ENCODE results near the gene FBL.
"Not testable (repeated sequence)": the region's sequence is repeated elsewhere in the genome, so short reads cannot be mapped to it uniquely, and the experiment has no call there.

Gene FBL

GRCh38 chr19:39879796-39880195 is 33.6 kb upstream of the FBL start:
- H3K4me3 Mint-ChIP-seq, H3K9me3 Mint-ChIP-seq, H3K27me3 Mint-ChIP-seq, H3K4me1 Mint-ChIP-seq, H3K27ac Mint-ChIP-seq, H3K36me3 Mint-ChIP-seq: not testable (repeated sequence)

GRCh38 chr19:39878866-39879265 is 32.7 kb upstream of the FBL start:
- H3K9me3 Mint-ChIP-seq, H3K27ac Mint-ChIP-seq, H3K36me3 Mint-ChIP-seq, H3K27me3 Mint-ChIP-seq, H3K4me1 Mint-ChIP-seq, H3K4me3 Mint-ChIP-seq: not testable (repeated sequence)

GRCh38 chr19:39878398-39878797 is 32.2 kb upstream of the FBL start:
- H3K36me3 Mint-ChIP-seq, result peaks cover 2% of the 10 kb centered on the region
- H3K4me1 Mint-ChIP-seq, result no peaks in the 10 kb centered on the region
- H3K9me3 Mint-ChIP-seq, result no peaks in the 10 kb centered on the region
- no peak overlapping the region for H3K4me3 Mint-ChIP-seq
- H3K27me3 Mint-ChIP-seq, result no peaks in the 10 kb centered on the region
- no peak overlapping the region for H3K27ac Mint-ChIP-seq

GRCh38 chr19:39877982-39878381 is 31.8 kb upstream of the FBL start:
- H3K27me3 Mint-ChIP-seq, H3K36me3 Mint-ChIP-seq, H3K4me1 Mint-ChIP-seq, H3K9me3 Mint-ChIP-seq, H3K27ac Mint-ChIP-seq, H3K4me3 Mint-ChIP-seq: not testable (repeated sequence)

GRCh38 chr19:39877488-39877887 is 31.3 kb upstream of the FBL start:
- H3K4me3 Mint-ChIP-seq, H3K27me3 Mint-ChIP-seq, H3K9me3 Mint-ChIP-seq, H3K4me1 Mint-ChIP-seq, H3K27ac Mint-ChIP-seq, H3K36me3 Mint-ChIP-seq: not testable (repeated sequence)

- not testable (repeated sequence) for H3K27ac Mint-ChIP-seq, H3K4me3 Mint-ChIP-seq, H3K4me1 Mint-ChIP-seq, H3K9me3 Mint-ChIP-seq, H3K27me3 Mint-ChIP-seq, H3K36me3 Mint-ChIP-seq
These were observed 30.3 kb upstream of the FBL start for GRCh38 chr19:39876486-39876885.

GRCh38 chr19:39875401-39875864 is 29.3 kb upstream of the FBL start:
- H3K36me3 Mint-ChIP-seq, H3K27ac Mint-ChIP-seq, H3K4me1 Mint-ChIP-seq, H3K27me3 Mint-ChIP-seq, H3K9me3 Mint-ChIP-seq, H3K4me3 Mint-ChIP-seq: not testable (repeated sequence)

GRCh38 chr19:39874404-39874803 is 28.2 kb upstream of the FBL start:
- Mint-ChIP-seq H3K27ac (no peak overlapping the region), H3K4me3 (no peak overlapping the region), H3K27me3 (no peaks in the 10 kb centered on the region), H3K9me3 (no peaks in the 10 kb centered on the region), H3K4me1 (no peaks in the 10 kb centered on the region), H3K36me3 (peaks cover 2% of the 10 kb centered on the region)

GRCh38 chr19:39873385-39873784 is 27.2 kb upstream of the FBL start:
- Mint-ChIP-seq H3K4me3 (no peak overlapping the region), H3K27ac (no peak overlapping the region), H3K27me3 (no peaks in the 10 kb centered on the region), H3K9me3 (no peaks in the 10 kb centered on the region), H3K36me3 (peaks cover 5% of the 10 kb centered on the region), H3K4me1 (no peaks in the 10 kb centered on the region)

- no peaks in the 10 kb centered on the region for H3K27me3 Mint-ChIP-seq
- no peak overlapping the region for H3K27ac Mint-ChIP-seq
- peaks cover 3% of the 10 kb centered on the region for H3K36me3 Mint-ChIP-seq
- H3K4me3 Mint-ChIP-seq, result no peak overlapping the region
- no peaks in the 10 kb centered on the region for H3K9me3 Mint-ChIP-seq
- H3K4me1 Mint-ChIP-seq, result no peaks in the 10 kb centered on the region
These were observed 26.0 kb upstream of the FBL start for GRCh38 chr19:39871886-39872866.

GRCh38 chr19:39871362-39871761 is 25.2 kb upstream of the FBL start:
- Mint-ChIP-seq H3K4me3 (no peak overlapping the region), H3K36me3 (peaks cover 3% of the 10 kb centered on the region), H3K27me3 (no peaks in the 10 kb centered on the region), H3K27ac (no peak overlapping the region), H3K4me1 (no peaks in the 10 kb centered on the region), H3K9me3 (no peaks in the 10 kb centered on the region)

- Mint-ChIP-seq H3K36me3 (peaks cover 3% of the 10 kb centered on the region), H3K27ac (peak overlapping the region; percentile 72), H3K9me3 (no peaks in the 10 kb centered on the region), H3K27me3 (no peaks in the 10 kb centered on the region), H3K4me1 (no peaks in the 10 kb centered on the region), H3K4me3 (no peak overlapping the region)
These were observed 24.2 kb upstream of the FBL start for GRCh38 chr19:39870171-39870971.

GRCh38 chr19:39867952-39868351 is 21.8 kb upstream of the FBL start:
- Mint-ChIP-seq H3K4me1 (no peaks in the 10 kb centered on the region), H3K4me3 (no peak overlapping the region), H3K36me3 (peaks cover 6% of the 10 kb centered on the region), H3K9me3 (no peaks in the 10 kb centered on the region), H3K27me3 (no peaks in the 10 kb centered on the region), H3K27ac (no peak overlapping the region)

GRCh38 chr19:39867133-39867532 is 21.0 kb upstream of the FBL start:
- no peaks in the 10 kb centered on the region for H3K4me1 Mint-ChIP-seq
- no peak overlapping the region for H3K27ac Mint-ChIP-seq
- H3K27me3 Mint-ChIP-seq, result no peaks in the 10 kb centered on the region
- H3K4me3 Mint-ChIP-seq, result no peak overlapping the region
- peaks cover 6% of the 10 kb centered on the region for H3K36me3 Mint-ChIP-seq
- H3K9me3 Mint-ChIP-seq, result no peaks in the 10 kb centered on the region

- Mint-ChIP-seq H3K27ac (no peak overlapping the region), H3K9me3 (no peaks in the 10 kb centered on the region), H3K27me3 (no peaks in the 10 kb centered on the region), H3K4me3 (no peak overlapping the region), H3K4me1 (no peaks in the 10 kb centered on the region), H3K36me3 (peaks cover 6% of the 10 kb centered on the region)
These were observed 19.8 kb upstream of the FBL start for GRCh38 chr19:39865953-39866352.

GRCh38 chr19:39865186-39865585 is 19.0 kb upstream of the FBL start:
- H3K27ac Mint-ChIP-seq, result no peak overlapping the region
- H3K9me3 Mint-ChIP-seq, result no peaks in the 10 kb centered on the region
- H3K27me3 Mint-ChIP-seq, result no peaks in the 10 kb centered on the region
- H3K36me3 Mint-ChIP-seq, result peaks cover 6% of the 10 kb centered on the region
- no peaks in the 10 kb centered on the region for H3K4me1 Mint-ChIP-seq
- no peak overlapping the region for H3K4me3 Mint-ChIP-seq
